Activated CD8-positive, alpha-beta memory T cell treated with anti-CD3 and anti-CD28 coated beads, Interleukin-2, amount 10 ng/mL, durations not matched to agents 7 days and 5 days (primary cell): Measurements from ENCODE around the gene CCDC86. TPM values are rescaled to one million over a fixed set of nuclear protein-coding genes. Genes with fewer than 3 reads are reported as not detected.

Experiments
- ATAC-seq: fragments of 150-1000 bp; cut with Tn5 transposase; one replicate; pipeline ENCODE4 v1.10.0; 2021; ENCODE audit warnings: moderate library complexity
- CTCF ChIA-PET: fragments of 350-600 bp; sonication (Branson Sonifier 250); formaldehyde crosslinking; loops from one replicate; lab custom pipeline; 2021; ENCODE audit warnings: antibody characterized with exemption; lab: Charles Lee
- DNase-seq: peaks from one replicate; pipeline ENCODE4 v3.0.0-alpha.2; 2020
- H3K27ac Mint-ChIP-seq: one replicate; pipeline ENCODE4 v1.8.0; 2021; ENCODE audit warnings: mild to moderate bottlenecking, mixed read lengths
- H3K27me3 Mint-ChIP-seq: one replicate; pipeline ENCODE4 v1.8.0; 2021; ENCODE audit warnings: mixed read lengths
- H3K36me3 Mint-ChIP-seq: one replicate; pipeline ENCODE4 v1.8.0; 2021; ENCODE audit warnings: mild to moderate bottlenecking, mixed read lengths
- H3K4me1 Mint-ChIP-seq: one replicate; pipeline ENCODE4 v1.8.0; 2021; ENCODE audit warnings: mixed read lengths
- H3K4me3 Mint-ChIP-seq: one replicate; pipeline ENCODE4 v1.8.0; 2021; ENCODE audit warnings: mild to moderate bottlenecking, moderate library complexity, mixed read lengths
- H3K9me3 Mint-ChIP-seq: one replicate; pipeline ENCODE4 v1.8.0; 2022; ENCODE audit warnings: low read depth, mixed read lengths
- total RNA-seq, 2 experiments: library from RNA; stranded (reverse); gene quantifications; one replicate each; pipeline ENCODE4 v1.2.3, GENCODE V29; 2021

The CCDC86 gene
- total RNA-seq, 2 experiments from 2014 or later: 26.5 to 40.8 TPM

DNA sequence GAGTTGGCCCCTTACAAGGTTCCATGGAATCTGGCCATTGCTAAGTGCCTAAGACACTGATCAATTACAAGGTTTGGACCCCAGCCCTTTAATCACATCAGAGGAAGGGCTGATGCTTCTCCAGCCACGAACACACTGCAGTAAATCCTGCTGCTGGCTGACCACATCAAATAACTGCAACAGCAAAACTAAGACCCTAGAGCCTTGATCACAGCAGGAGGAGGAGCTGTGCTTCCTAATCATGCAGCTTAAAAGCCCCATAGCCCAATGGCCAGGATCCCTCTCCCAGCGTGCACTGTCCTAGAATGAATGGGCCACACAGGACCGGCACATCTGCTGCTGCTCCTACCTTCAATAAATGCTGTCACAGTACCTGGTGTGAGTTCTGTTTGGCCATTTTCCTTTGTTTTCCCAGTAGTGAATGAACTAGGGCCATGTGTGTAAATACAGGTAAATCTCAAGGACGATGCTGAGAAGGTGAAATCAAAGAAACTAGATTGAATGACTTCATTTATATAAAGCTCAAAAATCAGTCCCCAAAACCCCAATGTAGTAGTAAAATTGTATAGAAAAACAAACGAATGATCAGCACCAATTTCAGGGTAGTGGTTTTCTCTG lies 38.2 kb downstream of the CCDC86 start:
- peaks cover 9% of the 10 kb centered on the region for H3K36me3 Mint-ChIP-seq
- ATAC-seq (no peak), DNase-seq (no peak)
- peaks cover 2% of the 10 kb centered on the region for H3K4me1 Mint-ChIP-seq
- H3K27me3 Mint-ChIP-seq: no peaks in the 10 kb centered on the region
- H3K4me3 Mint-ChIP-seq: no peak overlapping the region
- H3K27ac Mint-ChIP-seq: peak overlapping the region; percentile 9
- CTCF ChIA-PET: interaction anchor here (0.8 to 1.1 kb wide), 2 partner anchors 12 to 49 kb away, joined by 3 to 4 read pairs; no protein-coding TSS in a partner anchor
- H3K9me3 Mint-ChIP-seq: no peaks in the 10 kb centered on the region

DNA sequence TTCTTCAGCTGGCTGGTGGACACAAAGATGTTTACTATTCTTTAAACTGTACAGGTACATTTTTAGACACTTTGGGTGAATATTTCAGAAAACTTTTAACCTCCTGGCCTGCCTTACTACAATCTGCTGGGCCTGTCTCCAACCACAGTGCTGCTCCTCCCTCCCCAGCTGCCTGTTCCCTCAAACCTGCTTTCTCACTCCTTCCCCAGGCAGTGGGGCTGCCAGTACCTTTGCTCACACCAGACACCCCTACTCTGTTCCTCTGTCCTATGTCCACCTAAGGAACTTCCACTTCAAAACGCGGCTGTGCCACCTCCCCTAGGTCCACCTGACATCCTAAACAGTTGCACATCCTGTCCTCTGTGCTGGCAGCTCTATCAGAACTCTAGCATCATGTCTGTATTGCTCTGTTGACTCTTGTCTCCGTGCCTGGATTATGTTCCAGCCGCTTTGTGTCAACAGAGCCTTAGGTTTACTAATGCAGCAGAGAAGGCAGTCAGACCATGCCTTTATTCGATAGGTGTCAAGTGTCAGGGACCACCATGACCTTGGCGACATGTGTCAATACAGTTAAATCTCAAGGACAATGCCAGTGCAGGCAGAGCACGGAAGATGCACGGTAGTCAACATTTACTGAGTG lies 38.9 kb downstream of the CCDC86 start:
- Mint-ChIP-seq H3K9me3 (no peaks in the 10 kb centered on the region), H3K36me3 (peaks cover 9% of the 10 kb centered on the region)

DNA sequence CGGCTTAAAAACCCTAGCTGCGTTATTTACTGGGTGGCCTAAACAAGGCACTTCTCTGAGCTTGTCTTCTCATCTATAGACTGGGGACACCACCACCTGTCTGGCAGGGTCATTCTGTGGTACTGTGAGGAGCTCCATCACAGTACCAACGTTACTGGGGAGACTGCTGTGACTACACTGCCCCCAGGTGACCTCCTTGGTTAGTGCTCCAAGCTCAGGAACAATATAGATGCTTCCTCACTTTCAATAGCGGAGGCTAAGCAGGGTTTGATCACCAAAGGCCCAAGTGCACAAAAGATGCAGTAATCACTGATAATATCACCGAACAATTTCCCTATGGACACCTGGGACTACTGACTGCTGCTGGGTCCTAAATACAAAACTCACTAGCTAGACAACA lies 45.6 kb downstream of the CCDC86 start:
- peak; percentile 75 for DNase-seq
- CTCF ChIA-PET: interaction anchor here (0.7 to 8.8 kb wide), 27 partner anchors 9 to 375 kb away, joined by 3 to 426 read pairs (median 9); partner anchors contain the start of genes CCDC86, PRPF19, PTGDR2 and TMEM109
- peaks cover 14% of the 10 kb centered on the region for H3K36me3 Mint-ChIP-seq
- H3K9me3 Mint-ChIP-seq: no peaks in the 10 kb centered on the region
- H3K27me3 Mint-ChIP-seq: no peaks in the 10 kb centered on the region
- H3K27ac Mint-ChIP-seq: no peak overlapping the region
- H3K4me3 Mint-ChIP-seq: no peak overlapping the region
- H3K4me1 Mint-ChIP-seq: peaks cover 3% of the 10 kb centered on the region
- peak; percentile 98 for ATAC-seq

More for the DNA sequence above, 38.9 kb downstream of the CCDC86 start:
- H3K27ac Mint-ChIP-seq: peak overlapping the region; percentile 12
- peaks cover 2% of the 10 kb centered on the region for H3K4me1 Mint-ChIP-seq
- H3K4me3 Mint-ChIP-seq: no peak overlapping the region
- ATAC-seq: no peak
- DNase-seq: no peak
- H3K27me3 Mint-ChIP-seq: no peaks in the 10 kb centered on the region
- CTCF ChIA-PET: interaction anchor here (0.8 to 1.1 kb wide), 2 partner anchors 13 to 50 kb away, joined by 3 to 4 read pairs; no protein-coding TSS in a partner anchor

DNA sequence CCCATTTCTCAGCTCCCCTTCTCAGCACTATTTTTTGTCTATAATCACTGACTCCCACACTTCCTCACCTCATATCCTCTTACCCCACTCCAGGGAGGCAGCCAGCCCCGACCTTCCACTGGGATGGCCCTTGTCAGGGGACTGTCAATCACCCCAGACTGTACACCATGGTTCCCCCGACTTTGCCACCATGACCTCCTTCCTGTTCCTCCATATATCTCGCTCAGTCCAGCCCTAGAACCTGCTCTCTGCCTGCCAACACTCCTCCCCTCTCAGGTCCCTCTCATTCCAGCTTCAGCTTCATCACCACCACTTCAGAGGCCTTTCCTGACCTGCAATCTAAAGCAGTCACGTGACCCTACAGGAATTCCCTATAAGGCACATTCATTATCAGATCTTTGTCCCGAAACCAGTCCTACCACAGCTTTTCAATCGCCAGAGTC lies 48.0 kb downstream of the CCDC86 start:
- Mint-ChIP-seq H3K4me1 (peaks cover 3% of the 10 kb centered on the region), H3K27ac (peak overlapping the region; percentile 6), H3K9me3 (no peaks in the 10 kb centered on the region), H3K27me3 (no peaks in the 10 kb centered on the region), H3K4me3 (no peak overlapping the region), H3K36me3 (peaks cover 23% of the 10 kb centered on the region)
- CTCF ChIA-PET: interaction anchor here (0.8 to 8.8 kb wide), 7 partner anchors 10 to 113 kb away, joined by 3 to 426 read pairs (median 26); partner anchors contain the start of gene PRPF19
- ATAC-seq: no peak
- no peak for DNase-seq

GRCh38 chr11:60890696-60891095 lies 48.8 kb downstream of the CCDC86 start:
- Mint-ChIP-seq H3K9me3 (no peaks in the 10 kb centered on the region), H3K4me1 (peaks cover 3% of the 10 kb centered on the region), H3K27ac (no peak overlapping the region), H3K4me3 (no peak overlapping the region), H3K27me3 (no peaks in the 10 kb centered on the region), H3K36me3 (peaks cover 31% of the 10 kb centered on the region)
- CTCF ChIA-PET: interaction anchor here (1.0 to 8.8 kb wide), 4 partner anchors 9 to 114 kb away, joined by 3 to 426 read pairs (median 30); no protein-coding TSS in a partner anchor
- no peak for ATAC-seq
- DNase-seq: no peak

DNA sequence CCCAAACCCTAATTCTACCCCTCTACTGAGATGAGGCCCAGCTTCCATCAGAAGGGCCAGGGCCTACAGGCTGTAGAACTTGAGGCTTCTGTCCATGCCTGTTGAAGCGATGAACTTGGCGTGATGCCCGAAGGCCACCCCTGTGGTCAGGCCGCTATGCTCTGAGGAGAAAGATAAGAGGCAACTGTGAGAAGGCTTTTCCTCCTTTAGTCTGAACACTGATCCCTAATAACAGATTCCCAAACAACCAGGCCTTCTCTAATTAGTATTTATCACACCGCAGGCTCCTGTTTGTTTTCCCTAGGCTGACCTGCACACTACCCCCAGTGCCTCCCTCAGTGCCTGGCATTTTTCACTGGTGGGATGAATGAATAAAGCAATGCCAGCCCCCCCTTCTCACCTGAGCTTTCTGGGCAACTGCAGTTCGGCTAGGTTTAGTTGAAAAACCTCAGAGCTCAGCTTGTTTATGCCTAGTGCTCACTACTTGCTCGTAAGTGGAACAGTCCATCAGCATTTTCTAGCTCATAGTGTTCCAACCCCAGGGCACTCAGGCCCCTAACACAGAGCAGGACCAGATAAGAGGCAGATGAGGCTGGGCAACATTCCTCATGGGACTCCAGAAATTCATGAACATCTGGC lies 49.3 kb downstream of the CCDC86 start:
- CTCF ChIA-PET: interaction anchor here (0.5 to 8.8 kb wide), 6 partner anchors 8 to 406 kb away, joined by 3 to 426 read pairs (median 8); no protein-coding TSS in a partner anchor
- no peak overlapping the region for H3K4me3 Mint-ChIP-seq
- H3K36me3 Mint-ChIP-seq: peaks cover 35% of the 10 kb centered on the region
- peaks cover 3% of the 10 kb centered on the region for H3K4me1 Mint-ChIP-seq
- no peaks in the 10 kb centered on the region for H3K9me3 Mint-ChIP-seq
- DNase-seq: no peak
- H3K27me3 Mint-ChIP-seq: no peaks in the 10 kb centered on the region
- H3K27ac Mint-ChIP-seq: no peak overlapping the region
- ATAC-seq: no peak

DNA sequence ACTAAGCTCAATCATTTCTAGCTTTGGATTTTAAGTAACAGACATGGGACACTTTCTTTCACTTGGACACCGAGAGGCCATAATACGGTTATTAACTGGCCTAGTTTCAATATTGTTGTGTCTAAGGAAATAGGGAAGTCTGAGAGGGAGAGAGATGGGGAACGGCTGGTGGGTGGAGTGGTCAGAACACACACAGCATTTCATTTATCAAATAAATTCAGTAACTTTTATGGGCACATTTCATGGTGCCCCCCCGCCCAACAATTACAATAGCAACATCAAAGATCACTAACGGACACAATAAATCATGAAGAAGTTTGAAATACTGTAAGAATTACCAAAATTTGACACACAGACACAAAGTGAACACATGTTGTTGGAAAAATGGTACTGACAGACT lies 53.8 kb downstream of the CCDC86 start:
- H3K4me1 Mint-ChIP-seq: no peaks in the 10 kb centered on the region
- H3K27me3 Mint-ChIP-seq: no peaks in the 10 kb centered on the region
- peaks cover 59% of the 10 kb centered on the region for H3K36me3 Mint-ChIP-seq
- CTCF ChIA-PET: interaction anchor here (1.3 to 13.0 kb wide), 5 partner anchors 8 to 120 kb away, joined by 5 to 230 read pairs (median 8); partner anchors contain the start of genes PRPF19 and TMEM109
- ATAC-seq: no peak
- no peak overlapping the region for H3K4me3 Mint-ChIP-seq
- no peaks in the 10 kb centered on the region for H3K9me3 Mint-ChIP-seq
- DNase-seq: no peak
- H3K27ac Mint-ChIP-seq: no peak overlapping the region

DNA sequence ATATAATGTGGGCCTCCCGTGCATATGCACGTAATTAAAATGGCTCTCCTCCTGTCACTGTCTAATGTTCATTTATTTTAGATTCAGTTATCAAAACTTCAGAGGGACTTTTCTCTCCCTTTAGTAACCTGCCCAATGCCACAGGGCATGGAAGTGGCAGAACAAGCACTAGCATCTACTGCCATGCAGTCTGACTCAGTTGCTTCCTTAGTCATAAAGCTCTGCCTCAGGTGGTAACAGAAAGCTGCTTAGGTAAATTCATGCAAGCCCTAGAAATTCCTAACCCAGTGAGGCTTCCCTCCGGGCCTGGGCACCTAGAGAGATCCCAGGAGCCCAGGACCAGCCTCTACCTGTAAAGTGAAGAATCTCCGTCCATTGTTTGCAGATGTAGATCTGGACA lies 55.6 kb downstream of the CCDC86 start:
- no peaks in the 10 kb centered on the region for H3K4me1 Mint-ChIP-seq
- CTCF ChIA-PET: interaction anchor here (1.0 to 13.0 kb wide), 4 partner anchors 10 to 64 kb away, joined by 3 to 230 read pairs (median 24); partner anchors contain the start of gene TMEM109

DNA sequence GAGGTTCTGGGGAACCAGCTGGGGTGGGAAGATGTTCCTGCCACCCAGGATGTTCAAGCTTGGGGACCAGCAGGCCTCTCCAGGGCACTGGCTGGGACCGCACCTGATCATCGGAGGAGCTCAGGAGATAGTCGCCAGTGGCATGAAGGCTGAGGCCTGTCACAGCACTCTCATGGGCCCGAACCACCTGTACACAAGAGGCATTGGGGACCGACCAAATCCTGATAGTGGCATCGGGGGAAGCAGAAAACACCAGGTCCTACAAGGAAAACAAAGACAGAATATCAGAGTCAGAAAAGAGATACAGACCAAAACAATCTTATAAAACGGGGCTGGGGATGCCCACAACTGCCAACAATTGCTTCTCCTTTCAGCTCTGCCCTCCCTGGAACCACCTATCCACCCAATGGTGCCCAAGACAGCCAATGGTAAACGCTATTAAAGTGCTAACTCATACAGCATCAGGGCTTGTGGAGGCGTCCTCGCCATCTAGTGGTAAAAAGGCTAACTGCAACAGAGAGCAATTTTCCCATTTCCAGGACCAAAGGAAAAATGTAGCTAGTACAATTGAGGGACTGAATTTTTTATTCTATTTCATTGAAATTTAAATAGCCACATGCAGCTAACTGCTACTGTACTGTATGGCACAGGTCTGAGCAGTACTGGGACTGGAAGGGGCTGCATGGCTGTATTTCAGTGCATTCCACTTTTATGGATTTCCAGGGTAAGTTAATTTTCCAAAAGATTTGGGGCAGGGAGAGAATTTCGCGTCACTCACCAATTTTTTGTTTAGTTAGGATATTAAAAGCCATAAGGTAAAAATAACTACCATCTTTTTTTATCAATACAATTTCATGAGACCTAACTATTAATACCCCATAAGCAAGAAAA lies 57.4 kb downstream of the CCDC86 start:
- peak overlapping the region; percentile 33 for H3K27ac Mint-ChIP-seq
- peaks cover 61% of the 10 kb centered on the region for H3K36me3 Mint-ChIP-seq
- H3K4me3 Mint-ChIP-seq: no peak overlapping the region
- no peak for DNase-seq
- peak; percentile 76 for ATAC-seq
- H3K27me3 Mint-ChIP-seq: no peaks in the 10 kb centered on the region
- peaks cover 13% of the 10 kb centered on the region for H3K4me1 Mint-ChIP-seq
- CTCF ChIA-PET: interaction anchor here (0.7 to 13.0 kb wide), 21 partner anchors 8 to 487 kb away, joined by 3 to 230 read pairs (median 4); partner anchors contain the start of genes TMEM109 and ZP1
- H3K9me3 Mint-ChIP-seq: no peaks in the 10 kb centered on the region

More for the DNA sequence above, 55.6 kb downstream of the CCDC86 start:
- Mint-ChIP-seq H3K36me3 (peaks cover 59% of the 10 kb centered on the region), H3K4me3 (no peak overlapping the region), H3K9me3 (no peaks in the 10 kb centered on the region), H3K27me3 (no peaks in the 10 kb centered on the region), H3K27ac (no peak overlapping the region)
- DNase-seq (no peak), ATAC-seq (no peak)

GRCh38 chr11:60899977-60900376 lies 58.1 kb downstream of the CCDC86 start:
- CTCF ChIA-PET: interaction anchor here (1.0 to 13.0 kb wide), 17 partner anchors 8 to 428 kb away, joined by 3 to 230 read pairs (median 4); partner anchors contain the start of genes TMEM109 and ZP1
- no peaks in the 10 kb centered on the region for H3K9me3 Mint-ChIP-seq
- peaks cover 18% of the 10 kb centered on the region for H3K4me1 Mint-ChIP-seq
- H3K36me3 Mint-ChIP-seq: peaks cover 58% of the 10 kb centered on the region
- DNase-seq (no peak), ATAC-seq (no peak)
- H3K27ac Mint-ChIP-seq: no peak overlapping the region
- no peak overlapping the region for H3K4me3 Mint-ChIP-seq
- no peaks in the 10 kb centered on the region for H3K27me3 Mint-ChIP-seq
